GM19193 (cell line): ENCODE measurements around the gene C3orf20.

ENCODE experiments used
- POLR2A ChIP-seq: IDR thresholded peaks from 4 replicates; pipeline ENCODE4 v1.6.1; 2011; ENCODE audit not compliant: insufficient read depth, insufficient read length; ENCODE audit errors: extremely low read depth

The C3orf20 gene

DNA sequence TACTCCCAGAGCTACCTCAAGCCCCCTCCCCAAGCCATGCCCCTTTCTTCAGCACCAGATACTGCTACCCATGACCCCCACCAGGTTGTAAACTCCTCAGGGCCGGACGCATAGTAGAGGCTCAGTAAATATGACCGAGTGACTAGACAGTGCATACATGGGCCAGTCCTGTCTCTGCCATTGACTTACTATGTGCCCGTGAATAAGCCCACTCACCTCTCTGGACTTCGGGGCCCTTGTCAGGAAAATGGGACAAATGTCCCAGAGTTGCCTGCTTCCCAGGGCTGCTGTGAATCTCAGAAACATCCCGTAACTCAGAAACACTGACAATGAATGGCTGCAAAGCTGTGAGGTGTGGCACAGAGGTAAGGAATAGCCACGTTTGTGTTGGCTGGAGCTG lies 95.7 kb downstream of the C3orf20 start:
- TF ChIP-seq POLR2A: no peak

DNA sequence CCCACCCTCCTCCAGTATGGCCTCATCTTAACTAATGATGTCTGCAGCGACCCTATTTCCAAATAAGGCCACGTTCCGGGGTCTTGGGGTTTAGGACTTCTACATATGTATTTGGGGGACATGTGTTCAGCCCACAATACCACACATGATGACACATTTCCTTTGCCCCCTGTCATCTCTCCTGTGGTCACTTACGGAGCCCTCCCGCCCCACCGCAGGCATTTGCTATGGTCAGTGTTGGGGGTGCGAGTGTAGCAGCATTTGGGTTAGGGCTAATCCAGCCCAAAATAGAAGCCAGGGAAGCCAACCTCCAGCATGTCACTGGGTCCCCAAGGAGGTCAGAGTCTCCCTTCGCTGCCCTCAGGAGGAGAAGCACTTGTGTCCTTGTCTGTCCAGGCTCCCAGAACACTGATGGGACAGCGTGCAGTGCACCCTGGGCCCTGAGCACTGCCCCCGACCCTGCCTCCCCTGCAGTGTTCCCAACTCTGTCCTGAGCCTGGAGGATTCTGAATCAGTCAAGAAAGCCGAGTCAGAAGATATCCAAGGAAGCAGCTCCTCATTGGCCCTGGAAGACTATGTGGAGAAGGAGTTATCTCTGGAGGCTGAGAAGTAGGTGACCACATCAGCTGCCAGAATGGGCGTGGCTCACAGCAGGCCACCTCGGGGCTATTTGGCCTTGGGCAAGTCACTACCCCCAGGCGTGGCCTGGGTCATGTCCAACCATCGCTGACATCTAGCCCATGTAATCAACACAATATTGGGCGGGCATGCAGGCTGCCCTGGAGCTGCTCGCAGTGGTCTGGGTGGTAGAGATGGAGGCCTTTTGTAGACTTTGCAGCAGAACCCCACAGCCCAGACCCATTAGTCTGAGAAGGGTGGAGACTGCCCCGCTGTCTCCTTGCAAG lies 96.9 kb downstream of the C3orf20 start:
- no peak for TF ChIP-seq POLR2A

- TF ChIP-seq POLR2A: no peak
These were observed 97.7 kb downstream of the C3orf20 start for GRCh38 chr3:14772533-14773138.

DNA sequence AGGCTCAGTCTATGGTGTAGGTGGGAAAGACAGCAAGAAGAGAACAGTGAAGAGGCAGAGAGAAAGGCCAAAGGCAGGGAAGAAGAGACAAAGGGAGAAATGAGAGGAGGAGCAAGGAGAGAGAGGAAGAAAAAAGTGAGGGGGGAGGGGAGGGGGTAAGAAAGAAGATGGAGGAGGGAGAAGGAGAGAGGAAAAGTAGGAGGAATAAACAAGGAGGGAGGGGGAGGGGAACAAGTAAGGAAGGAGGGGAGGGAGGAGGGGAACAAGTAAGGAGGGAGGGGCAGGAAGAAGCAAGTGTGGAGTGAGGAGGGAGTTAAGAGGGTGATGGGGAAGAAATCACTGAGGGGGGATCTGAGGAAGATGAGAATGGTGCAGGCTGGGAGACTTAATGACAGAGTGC lies 98.3 kb downstream of the C3orf20 start:
- no peak for TF ChIP-seq POLR2A

DNA sequence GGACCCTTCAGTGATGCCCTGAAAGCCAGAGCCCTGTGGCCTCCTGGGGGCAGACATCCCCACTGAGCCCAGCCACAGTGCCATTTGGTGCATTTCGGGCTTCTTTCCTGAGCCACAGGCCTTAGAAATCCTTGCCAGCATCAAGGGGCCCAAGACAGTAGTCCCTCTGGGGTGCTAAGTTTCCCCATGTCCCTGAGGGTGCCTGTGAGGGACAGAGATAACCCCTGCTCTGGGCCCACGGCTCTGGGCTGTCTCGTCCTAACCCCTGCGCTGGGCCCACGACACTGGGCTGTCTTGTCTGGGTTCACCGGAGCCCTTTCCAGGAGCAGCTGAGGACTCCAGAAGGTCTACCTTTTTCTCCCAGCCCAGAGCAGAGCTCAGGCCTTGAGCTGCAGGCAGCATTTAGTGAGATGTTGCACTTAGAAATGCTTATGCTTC lies 98.8 kb downstream of the C3orf20 start:
- TF ChIP-seq POLR2A: no peak

- TF ChIP-seq POLR2A: no peak
These were observed 99.5 kb downstream of the C3orf20 start for GRCh38 chr3:14774431-14774830.

GRCh38 chr3:14775011-14775410 lies 100.1 kb downstream of the C3orf20 start:
- no peak for TF ChIP-seq POLR2A

DNA sequence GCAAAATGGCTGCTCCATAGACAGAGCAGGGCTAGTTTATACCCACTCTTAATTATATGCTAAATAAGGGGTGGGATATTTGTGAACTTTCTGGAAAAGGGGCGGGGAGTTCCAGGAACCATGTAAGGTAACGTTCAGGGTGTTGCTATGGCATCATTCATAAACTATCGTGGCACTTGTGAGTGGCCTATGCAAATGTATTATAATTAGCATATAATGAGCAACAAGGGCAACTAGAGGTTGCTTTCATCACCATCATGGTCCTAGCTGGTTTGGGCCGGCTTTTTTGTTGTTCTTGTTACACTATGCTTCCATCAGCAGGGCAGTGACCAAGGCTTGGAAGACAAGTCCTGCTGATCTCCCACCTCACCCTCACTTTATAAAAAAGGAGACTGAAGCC lies 100.6 kb downstream of the C3orf20 start:
- TF ChIP-seq POLR2A: no peak

DNA sequence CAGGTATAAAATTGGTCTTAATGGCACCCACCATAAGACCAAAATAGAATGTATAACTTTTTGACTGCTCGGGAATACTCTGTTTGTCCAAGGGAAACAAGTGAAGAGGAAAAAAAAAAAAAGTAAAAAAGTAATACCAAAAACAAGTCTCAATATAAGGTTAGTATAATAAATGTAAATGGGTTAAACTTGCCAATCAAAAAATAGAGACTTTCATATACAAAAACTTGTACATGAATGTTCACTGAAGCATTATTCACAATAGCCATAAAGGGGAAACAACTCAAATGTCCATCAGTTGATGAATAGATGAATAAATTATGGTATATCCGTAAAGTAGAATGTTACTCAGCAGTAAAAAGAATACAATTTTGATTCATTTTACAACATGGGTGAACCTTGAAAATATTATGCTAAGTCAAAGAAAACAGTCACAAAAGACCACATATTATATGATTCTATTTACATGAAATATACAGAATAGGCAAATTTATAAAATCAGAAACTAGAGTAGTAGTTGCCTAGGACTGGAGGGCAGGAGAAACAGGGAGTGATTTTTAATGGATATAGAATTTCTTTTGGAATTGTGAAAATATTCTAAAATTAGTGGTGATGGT lies 104.2 kb downstream of the C3orf20 start:
- TF ChIP-seq POLR2A: no peak

GRCh38 chr3:14780927-14781507 lies 106.1 kb downstream of the C3orf20 start:
- TF ChIP-seq POLR2A: no peak

DNA sequence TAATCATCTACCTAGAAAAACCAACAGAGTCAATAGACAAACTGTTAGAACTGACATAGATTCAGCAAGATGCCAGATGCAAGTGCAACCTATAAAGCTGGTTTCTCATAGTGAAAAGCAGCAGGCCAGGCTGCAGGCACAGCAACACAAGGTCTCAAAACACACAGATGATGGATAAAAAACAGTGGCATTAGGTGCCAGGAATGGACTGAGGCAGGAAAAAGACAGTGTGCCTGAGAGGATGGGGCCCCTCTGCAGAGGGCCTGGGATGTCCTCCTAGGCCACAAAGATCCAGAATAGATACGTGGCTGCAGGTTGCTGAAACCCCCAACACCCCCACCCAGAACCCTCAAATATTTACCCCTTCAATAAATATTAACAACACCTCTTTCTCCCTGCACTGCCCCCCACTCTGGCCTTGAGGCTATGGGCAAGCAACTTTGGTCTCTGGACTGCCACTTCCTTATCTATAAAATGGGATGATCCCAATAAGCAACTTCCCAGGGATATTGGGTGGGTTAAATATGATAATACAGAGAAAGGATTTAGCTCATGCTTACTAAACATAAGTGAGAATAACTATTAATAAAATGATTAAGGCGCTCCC lies 108.6 kb downstream of the C3orf20 start:
- TF ChIP-seq POLR2A: no peak

- no peak for TF ChIP-seq POLR2A
These were observed 109.2 kb downstream of the C3orf20 start for GRCh38 chr3:14784087-14784681.

GRCh38 chr3:14785207-14786155 lies 110.5 kb downstream of the C3orf20 start:
- no peak for TF ChIP-seq POLR2A
